Activated B cell treated with CpG ODN at 0.5 μM for 24 hours (primary cell): ENCODE data around the gene AGRN. TPM values are rescaled to one million over a fixed set of nuclear protein-coding genes. Genes with fewer than 3 reads are reported as not detected.

Experiments
- ATAC-seq: fragments of 200-7000 bp; cut with Tn5 transposase; one replicate; pipeline ENCODE4 v1.10.0; 2021; ENCODE audit warnings: low read depth, mild to moderate bottlenecking, moderate library complexity
- CTCF ChIA-PET: fragments of 350-600 bp; sonication (Branson Sonifier 250); formaldehyde crosslinking; loops from one replicate; lab custom pipeline; 2021; ENCODE audit warnings: antibody characterized with exemption; lab: Charles Lee
- POLR2A ChIA-PET: fragments of 350-600 bp; sonication (Branson Sonifier 250); formaldehyde crosslinking; loops from one replicate; lab custom pipeline; 2021; ENCODE audit warnings: antibody characterized with exemption; lab: Charles Lee
- DNase-seq: peaks from one replicate; pipeline ENCODE4 v3.0.0; 2022
- H3K27ac Mint-ChIP-seq: one replicate; pipeline ENCODE4 v1.8.0; 2020; ENCODE audit warnings: mixed read lengths
- H3K27me3 Mint-ChIP-seq: one replicate; pipeline ENCODE4 v1.8.0; 2021; ENCODE audit warnings: mixed read lengths
- H3K36me3 Mint-ChIP-seq: one replicate; pipeline ENCODE4 v1.8.0; 2021; ENCODE audit warnings: low read depth, mixed read lengths
- H3K4me1 Mint-ChIP-seq: one replicate; pipeline ENCODE4 v1.8.0; 2021; ENCODE audit warnings: mixed read lengths
- H3K4me3 Mint-ChIP-seq: one replicate; pipeline ENCODE4 v1.8.0; 2020; ENCODE audit warnings: mild to moderate bottlenecking, mixed read lengths
- H3K9me3 Mint-ChIP-seq: one replicate; pipeline ENCODE4 v1.8.0; 2020; ENCODE audit warnings: mixed read lengths
- intact Hi-C: fragments of 100-400 bp; cut with micrococcal nuclease; formaldehyde crosslinking; loops from one replicate; pipeline ENCODE4 v1.15.1; 2024
- total RNA-seq: library from RNA; stranded (reverse); gene quantifications from 2 replicates; pipeline ENCODE4 v1.2.3, GENCODE V29; 2022
- TF ChIP-seq, protein P1 (sequence below): fragments of 200-600 bp; IDR thresholded peaks from one replicate; pipeline ENCODE4 v1.8.0; 2022; ENCODE audit warnings: antibody characterized with exemption, mild to moderate bottlenecking

AGRN gene
- total RNA-seq, 1 donor from 2014 or later: 27.1 TPM

DNA sequence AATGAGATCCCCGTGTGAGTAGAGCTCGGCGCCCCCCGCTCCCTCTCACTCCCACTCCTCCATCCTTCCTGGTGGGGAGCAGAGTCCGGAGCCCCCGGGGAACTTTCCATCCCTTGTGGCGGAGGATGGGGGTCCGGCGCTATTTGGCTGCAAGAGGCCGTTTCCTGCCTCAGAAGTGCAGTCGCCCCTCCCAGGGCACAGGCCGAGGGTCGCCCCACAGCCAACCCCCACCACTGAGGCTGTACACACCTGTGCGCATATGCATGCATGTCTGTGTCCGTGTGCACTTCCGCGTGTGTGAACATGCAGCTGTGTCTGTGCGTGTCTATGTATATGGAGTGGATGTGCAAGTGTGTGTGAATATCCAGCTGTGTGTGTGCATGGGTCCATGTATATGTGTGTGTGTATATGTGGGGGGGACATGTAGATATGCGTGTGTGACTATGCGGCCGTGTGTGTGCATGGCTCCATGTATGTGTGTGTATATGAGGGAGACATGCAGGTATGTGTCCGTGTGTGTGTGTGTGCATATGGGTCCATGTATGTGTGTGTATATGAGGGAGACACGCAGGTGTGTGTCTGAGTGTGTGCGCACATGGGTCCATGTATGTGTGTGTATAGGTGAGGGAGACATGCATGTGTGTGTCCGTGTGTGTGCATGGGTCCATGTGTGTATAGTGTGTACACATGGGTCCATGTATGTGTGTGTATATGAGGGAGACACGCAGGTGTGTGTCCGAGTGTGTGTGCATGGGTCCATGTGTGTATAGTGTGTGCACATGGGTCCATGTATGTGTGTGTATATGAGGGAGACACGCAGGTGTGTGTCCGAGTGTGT is 32.3 kb downstream of the AGRN start:
- no peaks in the 10 kb centered on the region for H3K9me3 Mint-ChIP-seq
- no peak for DNase-seq
- no peaks in the 10 kb centered on the region for H3K27me3 Mint-ChIP-seq
- H3K4me1 Mint-ChIP-seq: peaks cover 3% of the 10 kb centered on the region
- H3K36me3 Mint-ChIP-seq: no peaks in the 10 kb centered on the region
- ChIA-PET CTCF (no interaction called here), POLR2A (interaction anchor here (0.9 kb wide), 1 partner anchor 10 kb away, joined by 3 read pairs; no protein-coding TSS in a partner anchor)
- intact Hi-C loops: no loop called here
- no peak overlapping the region for H3K4me3 Mint-ChIP-seq
- ATAC-seq: no peak
- H3K27ac Mint-ChIP-seq: no peak overlapping the region
- TF ChIP-seq, protein P1, sequence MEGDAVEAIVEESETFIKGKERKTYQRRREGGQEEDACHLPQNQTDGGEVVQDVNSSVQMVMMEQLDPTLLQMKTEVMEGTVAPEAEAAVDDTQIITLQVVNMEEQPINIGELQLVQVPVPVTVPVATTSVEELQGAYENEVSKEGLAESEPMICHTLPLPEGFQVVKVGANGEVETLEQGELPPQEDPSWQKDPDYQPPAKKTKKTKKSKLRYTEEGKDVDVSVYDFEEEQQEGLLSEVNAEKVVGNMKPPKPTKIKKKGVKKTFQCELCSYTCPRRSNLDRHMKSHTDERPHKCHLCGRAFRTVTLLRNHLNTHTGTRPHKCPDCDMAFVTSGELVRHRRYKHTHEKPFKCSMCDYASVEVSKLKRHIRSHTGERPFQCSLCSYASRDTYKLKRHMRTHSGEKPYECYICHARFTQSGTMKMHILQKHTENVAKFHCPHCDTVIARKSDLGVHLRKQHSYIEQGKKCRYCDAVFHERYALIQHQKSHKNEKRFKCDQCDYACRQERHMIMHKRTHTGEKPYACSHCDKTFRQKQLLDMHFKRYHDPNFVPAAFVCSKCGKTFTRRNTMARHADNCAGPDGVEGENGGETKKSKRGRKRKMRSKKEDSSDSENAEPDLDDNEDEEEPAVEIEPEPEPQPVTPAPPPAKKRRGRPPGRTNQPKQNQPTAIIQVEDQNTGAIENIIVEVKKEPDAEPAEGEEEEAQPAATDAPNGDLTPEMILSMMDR: no peak

DNA sequence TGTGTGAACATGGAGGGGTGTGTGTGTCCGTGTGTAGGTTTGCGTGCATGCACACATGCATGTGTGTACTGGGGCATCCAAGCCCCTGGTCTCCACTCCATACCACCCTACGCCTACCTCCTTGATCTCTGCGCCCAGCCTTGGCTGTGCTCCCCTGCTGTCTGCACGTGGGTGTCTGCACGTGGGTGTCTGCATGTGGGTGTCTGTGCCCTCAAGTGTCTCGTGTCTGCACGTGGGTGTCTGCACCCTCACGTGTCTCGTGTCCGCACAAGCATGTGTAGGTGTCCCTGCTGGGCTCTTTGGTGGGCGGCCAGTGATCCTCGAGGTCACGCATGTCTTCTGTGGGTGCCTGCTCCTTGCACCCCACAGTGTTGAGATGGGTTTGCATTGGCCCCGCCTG is 33.1 kb downstream of the AGRN start:
- ChIA-PET POLR2A (no interaction called here), CTCF (no interaction called here)
- no peaks in the 10 kb centered on the region for H3K36me3 Mint-ChIP-seq
- ATAC-seq: no peak
- DNase-seq: no peak
- H3K4me3 Mint-ChIP-seq: no peak overlapping the region
- peaks cover 6% of the 10 kb centered on the region for H3K4me1 Mint-ChIP-seq
- no peak overlapping the region for H3K27ac Mint-ChIP-seq
- peaks cover 4% of the 10 kb centered on the region for H3K27me3 Mint-ChIP-seq
- intact Hi-C loops: no loop called here
- TF ChIP-seq, protein P1: no peak
- no peaks in the 10 kb centered on the region for H3K9me3 Mint-ChIP-seq

DNA sequence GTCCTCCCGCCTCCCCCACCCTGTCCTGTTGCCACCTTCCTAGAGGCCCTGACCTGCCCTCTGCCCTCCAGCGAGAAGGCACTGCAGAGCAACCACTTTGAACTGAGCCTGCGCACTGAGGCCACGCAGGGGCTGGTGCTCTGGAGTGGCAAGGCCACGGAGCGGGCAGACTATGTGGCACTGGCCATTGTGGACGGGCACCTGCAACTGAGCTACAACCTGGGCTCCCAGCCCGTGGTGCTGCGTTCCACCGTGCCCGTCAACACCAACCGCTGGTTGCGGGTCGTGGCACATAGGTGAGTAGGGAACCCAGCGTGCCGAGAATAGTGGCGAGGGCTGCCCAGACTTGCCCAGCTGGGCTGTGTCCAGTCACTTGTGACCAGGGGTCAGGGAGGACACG is 33.8 kb downstream of the AGRN start:
- ATAC-seq: no peak
- intact Hi-C loops: no loop called here
- no peak for DNase-seq
- Mint-ChIP-seq H3K4me1 (peaks cover 12% of the 10 kb centered on the region), H3K27ac (no peak overlapping the region), H3K9me3 (no peaks in the 10 kb centered on the region), H3K4me3 (no peak overlapping the region), H3K36me3 (no peaks in the 10 kb centered on the region), H3K27me3 (peaks cover 9% of the 10 kb centered on the region)
- CTCF ChIA-PET: no interaction called here
- TF ChIP-seq, protein P1: no peak
- POLR2A ChIA-PET: interaction anchor here (0.7 kb wide), 1 partner anchor 11 kb away, joined by 3 read pairs; no protein-coding TSS in a partner anchor

DNA sequence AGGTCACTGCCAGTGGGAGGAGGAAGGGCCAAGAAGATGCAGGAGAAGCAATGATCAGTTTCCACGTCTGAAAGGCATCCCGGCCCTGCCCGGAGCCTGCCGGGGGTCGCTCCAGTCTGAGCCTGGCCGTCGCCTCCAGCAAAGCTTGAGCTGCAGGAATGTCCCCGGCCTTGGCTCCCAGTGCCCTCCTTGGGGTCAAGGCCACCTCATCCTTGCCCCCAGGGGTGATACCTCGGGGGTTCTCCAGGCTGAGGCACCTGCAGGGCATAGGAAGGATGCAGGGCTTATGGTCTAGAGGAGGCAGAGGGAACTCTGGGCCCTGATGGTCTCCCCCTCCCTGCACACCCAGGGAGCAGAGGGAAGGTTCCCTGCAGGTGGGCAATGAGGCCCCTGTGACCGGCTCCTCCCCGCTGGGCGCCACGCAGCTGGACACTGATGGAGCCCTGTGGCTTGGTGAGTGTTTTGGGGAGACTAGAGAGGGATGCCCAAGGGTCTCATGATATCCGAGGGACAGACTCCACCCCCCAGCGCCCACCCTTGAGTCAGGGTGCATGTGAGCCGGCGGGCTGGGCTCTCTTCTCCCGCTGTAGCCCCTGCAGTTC is 34.3 kb downstream of the AGRN start:
- Mint-ChIP-seq H3K4me3 (no peak overlapping the region), H3K36me3 (no peaks in the 10 kb centered on the region), H3K4me1 (peaks cover 16% of the 10 kb centered on the region), H3K27ac (no peak overlapping the region), H3K9me3 (no peaks in the 10 kb centered on the region), H3K27me3 (peaks cover 11% of the 10 kb centered on the region)
- TF ChIP-seq, protein P1: no peak
- ATAC-seq (no peak), DNase-seq (no peak)
- POLR2A ChIA-PET: interaction anchor here (0.7 kb wide), 1 partner anchor 10 kb away, joined by 3 read pairs; no protein-coding TSS in a partner anchor
- intact Hi-C loops: no loop called here
- CTCF ChIA-PET: no interaction called here

DNA sequence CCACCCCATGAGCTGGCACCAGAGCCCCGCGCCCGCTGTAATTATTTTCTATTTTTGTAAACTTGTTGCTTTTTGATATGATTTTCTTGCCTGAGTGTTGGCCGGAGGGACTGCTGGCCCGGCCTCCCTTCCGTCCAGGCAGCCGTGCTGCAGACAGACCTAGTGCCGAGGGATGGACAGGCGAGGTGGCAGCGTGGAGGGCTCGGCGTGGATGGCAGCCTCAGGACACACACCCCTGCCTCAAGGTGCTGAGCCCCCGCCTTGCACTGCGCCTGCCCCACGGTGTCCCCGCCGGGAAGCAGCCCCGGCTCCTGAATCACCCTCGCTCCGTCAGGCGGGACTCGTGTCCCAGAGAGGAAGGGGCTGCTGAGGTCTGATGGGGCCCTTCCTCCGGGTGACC is 35.1 kb downstream of the AGRN start:
- no peaks in the 10 kb centered on the region for H3K9me3 Mint-ChIP-seq
- ATAC-seq: no peak
- intact Hi-C loops: no loop called here
- CTCF ChIA-PET: no interaction called here
- TF ChIP-seq, protein P1: no peak
- H3K27me3 Mint-ChIP-seq: peaks cover 11% of the 10 kb centered on the region
- H3K4me1 Mint-ChIP-seq: peaks cover 17% of the 10 kb centered on the region
- no peaks in the 10 kb centered on the region for H3K36me3 Mint-ChIP-seq
- no peak overlapping the region for H3K4me3 Mint-ChIP-seq
- no peak overlapping the region for H3K27ac Mint-ChIP-seq
- no peak for DNase-seq
- POLR2A ChIA-PET: interaction anchor here (1.0 kb wide), 1 partner anchor 14 kb away, joined by 3 read pairs; no protein-coding TSS in a partner anchor
